Esophagus mucosa (tissue), 1 donor: ENCODE results near the gene CLPTM1. TPM values are rescaled to one million over a fixed set of nuclear protein-coding genes. Genes with fewer than 3 reads are reported as not detected.
"Not testable (repeated sequence)": the region's sequence is repeated elsewhere in the genome, so short reads cannot be mapped to it uniquely, and the experiment has no call there.

Experiments used
- ATAC-seq: fragments of 200-7000 bp; cut with Tn5 transposase; one replicate; pipeline ENCODE4 v1.9.1; 2020
- total RNA-seq: library from RNA; stranded (reverse); gene quantifications from one replicate; pipeline ENCODE4 v1.2.4, GENCODE V29; 2023
- donor health status: DM: yes; HTN: yes; CAD: no.

The CLPTM1 gene
- total RNA-seq, 1 donor from 2014 or later = 69.9 TPM

GRCh38 chr19:44984005-44984404 lies 28.8 kb downstream of the CLPTM1 start:
- no peak for ATAC-seq

GRCh38 chr19:44985445-44985844 lies 30.3 kb downstream of the CLPTM1 start:
- ATAC-seq = no peak

GRCh38 chr19:44986389-44986788 lies 31.2 kb downstream of the CLPTM1 start:
- ATAC-seq = no peak

- no peak for ATAC-seq
Observed at GRCh38 chr19:44987148-44987675, 32.0 kb downstream of the CLPTM1 start.

GRCh38 chr19:44988273-44988672 lies 33.1 kb downstream of the CLPTM1 start:
- no peak for ATAC-seq

- ATAC-seq = peak; percentile 53
Observed at GRCh38 chr19:44988896-44989556, 33.8 kb downstream of the CLPTM1 start.

GRCh38 chr19:44990459-44990858 lies 35.3 kb downstream of the CLPTM1 start:
- no peak for ATAC-seq

- ATAC-seq = no peak
Observed at GRCh38 chr19:44990966-44991365, 35.8 kb downstream of the CLPTM1 start.

- ATAC-seq = no peak
Observed at GRCh38 chr19:44992336-44993163, 37.4 kb downstream of the CLPTM1 start.

- ATAC-seq = no peak
Observed at GRCh38 chr19:44993526-44993925, 38.3 kb downstream of the CLPTM1 start.

- no peak for ATAC-seq
Observed at GRCh38 chr19:44993926-44994537, 38.9 kb downstream of the CLPTM1 start.

- no peak for ATAC-seq
Observed at GRCh38 chr19:44998025-44998424, 42.8 kb downstream of the CLPTM1 start.

- ATAC-seq = not testable (repeated sequence)
Observed at GRCh38 chr19:44999131-44999925, 44.1 kb downstream of the CLPTM1 start.

GRCh38 chr19:45000665-45001064 lies 45.5 kb downstream of the CLPTM1 start:
- not testable (repeated sequence) for ATAC-seq

GRCh38 chr19:45001087-45001739 lies 46.0 kb downstream of the CLPTM1 start, which contains the start of gene RELB:
Gene RELB (plus strand): TSS chr19:45001464. CDS start chr19:45001580, 116 bp downstream.
- peak; percentile 61 for ATAC-seq

GRCh38 chr19:45003485-45003884 lies 48.3 kb downstream of the CLPTM1 start:
- no peak for ATAC-seq

- ATAC-seq = no peak
Observed at GRCh38 chr19:45005787-45006186, 50.6 kb downstream of the CLPTM1 start.

- ATAC-seq = no peak
Observed at GRCh38 chr19:45008552-45008951, 53.4 kb downstream of the CLPTM1 start.

- no peak for ATAC-seq
Observed at GRCh38 chr19:45009625-45010255, 54.6 kb downstream of the CLPTM1 start.

- no peak for ATAC-seq
Observed at GRCh38 chr19:45010306-45010705, 55.1 kb downstream of the CLPTM1 start.

GRCh38 chr19:45011959-45012358 lies 56.8 kb downstream of the CLPTM1 start:
- ATAC-seq = no peak
